Measurements from ENCODE around the gene TARS3. TPM values are rescaled to one million over a fixed set of nuclear protein-coding genes. Genes with fewer than 3 reads are reported as not detected.
A peak's percentile ranks its signal among the peaks of the same experiment; 100 is the strongest.
"Not testable (repeated sequence)": the region's sequence is repeated elsewhere in the genome, so short reads cannot be mapped to it uniquely, and the experiment has no call there.

TARS3 gene
- total RNA-seq, 1 experiment from 2014 or later, result 10.9 TPM

- DNase-seq (ENCODE audit: low read depth), result no peak
These were observed 67.1 kb downstream of the TARS3 start for GRCh38 chr15:101657171-101657570.

DNA sequence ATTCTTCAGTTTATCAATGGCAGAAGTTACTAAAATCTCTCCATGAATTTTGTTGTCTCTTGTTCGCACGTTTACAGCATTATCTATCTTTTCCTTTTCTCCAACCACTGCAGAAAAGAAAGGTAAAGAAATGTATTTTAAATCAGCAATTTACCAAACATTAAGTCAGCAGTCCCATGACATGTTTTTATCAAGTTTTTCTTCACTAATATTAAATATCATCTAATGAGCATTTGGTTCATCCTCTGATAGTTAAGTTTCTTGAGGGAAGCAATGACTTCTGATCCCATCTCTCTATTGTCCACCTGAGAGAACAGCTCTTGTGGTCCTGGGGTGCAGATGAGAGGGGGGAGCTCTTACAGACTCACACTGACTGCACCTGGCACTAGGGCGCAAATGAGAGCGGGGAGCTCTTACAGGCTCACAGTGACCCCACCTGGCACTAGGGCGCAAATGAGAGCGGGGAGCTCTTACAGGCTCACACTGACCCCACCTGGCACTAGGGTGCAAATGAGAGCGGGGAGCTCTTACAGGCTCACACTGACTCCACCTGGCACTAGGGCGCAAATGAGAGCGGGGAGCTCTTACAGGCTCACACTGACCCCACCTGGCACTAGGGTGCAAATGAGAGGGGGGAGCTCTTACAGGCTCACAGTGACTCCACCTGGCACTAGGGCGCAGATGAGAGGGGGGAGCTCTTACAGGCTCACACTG is 69.5 kb downstream of the TARS3 start:
- DNase-seq (ENCODE audit: low read depth), result not testable (repeated sequence)

- DNase-seq (ENCODE audit: low read depth), result no peak
These were observed 70.1 kb downstream of the TARS3 start for GRCh38 chr15:101654171-101654570.

- DNase-seq (ENCODE audit: low read depth), result no peak
These were observed 71.4 kb downstream of the TARS3 start for GRCh38 chr15:101652786-101653430.

DNA sequence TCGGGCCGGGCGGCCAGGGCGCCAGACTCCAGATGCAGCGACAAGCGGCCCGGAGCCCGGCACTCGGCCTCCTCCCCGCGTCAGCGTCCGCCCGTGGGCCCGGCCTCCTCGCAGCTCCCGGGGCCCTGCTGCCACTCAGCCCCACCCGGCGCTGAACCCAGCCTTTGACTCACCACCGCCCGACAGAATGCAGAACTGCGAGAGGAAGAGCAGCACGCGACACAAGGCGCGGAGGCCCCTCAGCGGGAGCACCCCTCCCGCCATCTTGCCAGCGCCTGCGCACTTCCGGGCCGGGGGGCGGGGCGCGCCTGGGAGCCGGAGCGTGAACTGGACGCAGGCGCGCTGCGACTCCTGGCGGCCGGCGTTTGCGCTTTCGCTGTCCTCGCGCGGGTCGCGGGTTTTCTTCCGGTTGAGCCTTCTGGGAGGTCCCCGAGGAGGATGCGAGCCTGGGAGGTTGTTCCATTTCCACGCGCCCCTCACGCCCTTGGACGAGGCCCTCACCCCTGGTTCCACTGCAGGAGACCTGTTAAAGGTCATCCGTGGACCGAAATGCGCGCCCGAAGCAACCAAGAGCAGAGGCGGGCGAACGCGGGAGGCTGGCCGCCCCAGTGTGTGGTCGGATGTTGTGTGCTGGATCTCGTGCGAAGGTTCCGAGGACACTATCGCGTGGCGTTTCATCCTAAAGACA is 72.0 kb downstream of the TARS3 start, which contains the start of gene TM2D3:
Gene TM2D3 (minus strand): TSS at position 284 of the 688 bp plus-strand sequence. CDS start 20 bp downstream, at position 264.
- DNase-seq (ENCODE audit: low read depth), result peak; percentile 91

DNA sequence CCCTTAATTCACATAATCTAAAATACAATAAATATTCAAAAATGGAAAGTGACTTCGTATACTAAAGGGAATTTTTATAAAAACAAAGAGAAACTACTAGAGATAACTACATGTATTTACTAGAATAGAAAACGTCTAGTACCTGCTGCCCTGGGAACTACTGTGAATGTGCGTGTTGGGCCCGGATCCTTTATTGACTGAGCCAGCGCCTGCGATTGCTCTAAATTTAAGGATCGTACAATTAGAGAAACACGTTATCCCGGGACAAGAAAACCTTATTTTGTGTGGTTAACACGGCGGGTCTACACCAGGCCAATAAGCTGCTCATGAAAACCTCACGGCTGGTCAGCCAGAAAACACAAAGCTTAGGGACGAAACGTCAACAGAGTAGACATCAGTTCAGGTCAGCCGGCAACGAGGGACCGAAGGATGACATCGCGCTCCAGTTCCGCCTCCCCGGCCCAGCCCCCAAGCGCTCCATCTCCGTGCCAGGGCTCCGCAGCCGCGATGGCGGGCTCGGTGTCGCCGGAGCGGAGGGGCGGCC is 72.6 kb downstream of the TARS3 start:
- no peak for DNase-seq (ENCODE audit: low read depth)

GRCh38 chr15:101650145-101650544 is 74.1 kb downstream of the TARS3 start:
- DNase-seq (ENCODE audit: low read depth), result no peak

GRCh38 chr15:101648356-101648755 is 75.9 kb downstream of the TARS3 start:
- no peak for DNase-seq (ENCODE audit: low read depth)

DNA sequence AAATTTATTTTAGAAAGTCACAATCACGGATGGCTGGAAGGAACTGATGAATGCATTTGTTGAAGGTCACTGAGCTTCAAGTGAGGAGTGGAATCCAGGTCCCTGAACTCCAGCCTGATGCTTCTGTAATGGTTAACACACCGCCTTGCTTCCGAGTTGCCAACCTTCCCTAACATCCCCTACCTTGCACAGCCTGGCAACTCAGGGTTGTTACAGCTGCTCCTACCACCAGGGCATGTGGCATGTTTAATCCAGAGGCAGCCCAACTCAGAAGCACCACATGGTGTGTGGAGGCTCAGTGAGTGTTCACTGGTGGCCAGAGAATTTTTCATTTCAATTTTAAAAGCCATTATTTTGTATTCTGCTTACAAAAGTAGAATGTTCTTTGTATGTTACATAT is 77.0 kb downstream of the TARS3 start:
- no peak for DNase-seq (ENCODE audit: low read depth)

- no peak for DNase-seq (ENCODE audit: low read depth)
These were observed 77.6 kb downstream of the TARS3 start for GRCh38 chr15:101646672-101647071.

DNA sequence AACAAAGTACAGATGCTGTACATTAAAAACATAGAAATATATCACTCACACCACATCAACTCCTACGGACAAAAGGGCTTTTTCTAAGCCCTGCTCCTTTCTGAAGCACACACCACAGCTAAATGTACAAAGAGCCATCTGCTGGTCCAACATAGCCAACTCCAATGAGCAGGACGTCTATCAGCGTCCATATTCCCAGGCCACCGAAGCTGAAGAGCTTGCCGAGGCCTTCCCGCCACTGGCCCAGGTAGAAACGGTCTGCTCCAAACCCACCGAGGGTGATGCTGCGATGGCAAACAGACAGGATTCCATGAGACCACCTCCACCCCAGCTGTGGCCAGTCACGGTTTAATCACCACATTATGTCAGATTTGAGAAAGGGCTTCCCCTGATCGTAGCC is 81.9 kb downstream of the TARS3 start:
- DNase-seq (ENCODE audit: low read depth), result peak; percentile 7

DNA sequence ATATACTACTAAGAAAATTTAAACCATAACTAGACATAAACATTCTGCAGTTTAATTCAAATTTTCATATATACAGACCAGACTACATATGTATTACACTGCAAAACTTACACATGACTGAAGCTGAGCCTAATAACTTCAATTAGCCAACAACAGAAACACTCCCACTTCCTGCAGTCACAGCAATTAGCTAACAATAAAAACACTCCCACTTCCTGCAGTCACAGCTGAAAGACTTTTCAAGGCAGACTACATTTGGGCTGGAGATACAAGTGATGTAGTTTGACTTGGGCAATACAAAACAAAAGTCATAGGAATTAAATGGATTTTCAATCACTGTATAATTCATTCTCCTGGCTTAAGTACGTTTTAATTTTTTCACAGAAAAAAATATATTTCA is 82.4 kb downstream of the TARS3 start:
- DNase-seq (ENCODE audit: low read depth), result no peak

DNA sequence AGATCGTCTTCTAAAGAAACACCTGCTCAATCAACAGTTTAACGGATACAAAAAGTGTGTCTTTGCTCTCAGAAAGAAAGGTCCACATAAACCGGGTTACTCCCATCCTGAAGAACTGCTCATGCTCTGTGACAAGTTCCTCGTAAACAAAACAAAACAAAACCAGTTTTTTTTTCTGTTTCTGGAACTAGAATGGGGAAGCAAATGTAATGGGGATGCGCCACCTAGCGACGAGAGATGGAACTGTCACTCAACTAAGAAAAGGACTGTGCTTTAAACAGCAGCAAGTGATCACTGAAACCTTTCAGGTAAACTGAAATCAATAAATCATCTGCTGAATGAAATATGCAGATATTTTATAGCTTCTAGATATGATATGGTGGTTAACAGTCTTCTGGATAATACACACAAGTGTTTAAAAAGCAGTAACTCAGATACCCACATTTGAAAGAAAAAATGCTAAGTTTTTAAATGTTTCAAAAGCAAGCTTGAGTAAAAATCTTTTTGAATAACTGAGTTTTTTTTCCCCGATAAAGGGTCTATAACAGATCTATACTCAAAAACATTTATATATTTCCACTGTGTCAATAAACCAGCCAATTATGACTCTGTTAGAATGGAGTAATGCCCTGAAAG is 83.0 kb downstream of the TARS3 start:
- peak; percentile 58 for DNase-seq (ENCODE audit: low read depth)

DNA sequence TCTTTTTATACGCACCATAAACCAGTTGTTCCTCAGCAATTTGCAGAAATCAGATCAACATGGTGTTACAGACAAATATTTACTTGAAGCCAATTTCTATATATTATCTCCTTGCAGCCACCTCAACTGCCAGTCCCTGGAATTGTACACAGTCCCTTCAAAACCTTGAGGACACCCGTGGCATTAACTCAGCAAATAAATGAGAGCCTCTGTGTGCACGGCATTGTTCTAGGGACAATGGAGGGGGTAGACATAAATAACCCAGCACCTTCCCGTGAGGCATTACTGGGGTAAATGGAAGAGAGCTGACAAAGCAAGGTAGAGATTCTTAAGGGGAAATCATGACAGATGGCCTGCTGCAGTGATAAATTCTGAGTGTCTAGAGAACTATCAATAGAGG is 84.6 kb downstream of the TARS3 start:
- DNase-seq (ENCODE audit: low read depth), result no peak

DNA sequence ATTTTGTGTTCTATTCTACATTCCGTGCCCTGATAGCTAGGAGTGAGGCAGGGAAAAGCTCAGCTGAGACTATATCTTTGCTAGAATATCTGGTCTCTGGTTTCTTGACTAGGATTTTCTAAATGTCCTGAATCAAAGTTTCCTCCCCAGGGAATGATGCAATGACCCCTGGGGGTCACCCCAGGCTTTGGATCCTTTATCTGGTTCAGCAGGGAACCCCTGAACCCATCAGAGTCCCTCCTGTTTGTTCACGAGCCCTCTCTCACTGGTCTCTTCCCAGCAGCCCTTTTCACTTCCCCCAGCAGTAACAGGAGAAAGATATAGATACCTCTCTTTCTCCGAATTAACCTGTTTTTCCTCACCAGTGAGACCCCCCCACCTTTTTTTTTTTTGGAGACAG is 86.4 kb downstream of the TARS3 start:
- no peak for DNase-seq (ENCODE audit: low read depth)

GRCh38 chr15:101637516-101637915 is 86.8 kb downstream of the TARS3 start:
- DNase-seq (ENCODE audit: low read depth), result peak; percentile 51

- DNase-seq (ENCODE audit: low read depth), result no peak
These were observed 87.2 kb downstream of the TARS3 start for GRCh38 chr15:101637038-101637437.

DNA sequence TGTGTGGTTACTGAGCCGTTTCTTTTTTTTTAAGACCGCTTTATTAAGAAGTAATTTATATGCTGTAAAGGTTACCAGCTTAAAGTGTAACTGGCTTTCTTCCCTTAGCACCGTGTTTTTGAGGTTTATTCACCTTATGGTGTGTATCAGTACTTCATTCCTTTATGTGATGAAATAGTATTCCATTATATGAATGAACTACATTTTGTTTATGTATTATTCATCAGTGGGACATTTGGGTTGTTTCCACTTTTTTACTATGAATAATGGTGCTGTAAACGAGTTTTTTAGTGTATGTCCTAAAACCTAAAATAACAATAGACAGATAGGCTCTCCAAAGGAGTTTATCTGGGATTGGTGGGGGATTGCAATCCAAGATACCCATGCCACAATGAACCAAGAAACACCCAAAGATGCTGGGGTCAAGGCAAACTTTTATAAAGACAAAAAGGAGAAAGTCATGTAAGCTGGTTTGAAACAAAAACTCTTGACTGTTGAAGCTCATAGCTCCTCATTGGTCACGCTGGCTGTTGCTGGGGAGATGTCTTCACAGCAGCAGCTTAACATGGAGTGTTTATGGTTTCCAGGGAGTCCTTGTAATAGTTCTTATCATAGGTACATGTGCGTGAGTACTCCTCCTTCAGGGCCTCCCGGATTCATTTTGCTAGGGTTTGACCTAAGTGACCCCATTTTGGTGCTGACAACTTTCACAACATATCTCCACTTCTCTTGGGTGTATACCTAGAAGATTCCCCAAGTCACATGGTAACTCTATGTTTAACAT is 88.1 kb downstream of the TARS3 start:
- no peak for DNase-seq (ENCODE audit: low read depth)

GRCh38 chr15:101633356-101633755 is 90.9 kb downstream of the TARS3 start:
- no peak for DNase-seq (ENCODE audit: low read depth)

DNA sequence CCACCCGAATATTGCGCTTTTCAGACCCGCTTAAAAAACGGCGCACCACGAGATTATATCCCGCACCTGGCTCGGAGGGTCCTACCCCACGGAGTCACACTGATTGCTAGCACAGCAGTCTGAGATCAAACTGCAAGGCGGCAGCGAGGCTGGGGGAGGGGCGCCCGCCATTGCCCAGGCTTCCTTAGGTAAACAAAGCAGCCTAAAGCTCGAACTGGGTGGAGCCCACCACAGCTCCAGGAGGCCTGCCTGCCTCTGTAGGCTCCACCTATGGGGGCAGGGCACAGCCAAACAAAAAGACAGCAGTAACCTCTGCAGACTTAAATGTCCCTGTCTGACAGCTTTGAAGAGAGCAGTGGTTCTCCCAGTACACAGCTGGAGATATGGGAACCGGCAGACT is 97.5 kb downstream of the TARS3 start:
- not testable (repeated sequence) for DNase-seq (ENCODE audit: low read depth)

GRCh38 chr15:101625980-101626379 is 98.3 kb downstream of the TARS3 start:
- no peak for DNase-seq (ENCODE audit: low read depth)
